IMR-90 (cell line): Measurements from ENCODE around the gene DDX54. TPM values are rescaled to one million over a fixed set of nuclear protein-coding genes. Genes with fewer than 3 reads are reported as not detected.

Experiments used
- microRNA-seq, 2 experiments: library from miRNA; stranded (forward) in 1 of 2; unstranded in 1 of 2; fragments of 10-50 nt in 1 of 2; fragments of <30 nt in 1 of 2; gene quantifications in 1 of 2; microRNA quantifications in 1 of 2; one replicate each; pipeline versions ENCODE3 to v1.1.0; 2013 to 2020; ENCODE audit not compliant: insufficient read depth in 1 of 2, insufficient read length in 1 of 2, unreplicated experiment in 1 of 2
- polyA plus RNA-seq, 3 experiments: library from polyadenylated mRNA; depleted of rRNA; stranded (reverse); fragments of >200 nt; gene quantifications; 2 replicates each; pipeline ENCODE4 v1.2.3, GENCODE V29; 2012; ENCODE audit warnings: low replicate concordance in 1 of 3
- small RNA-seq, 5 experiments: library from RNA; depleted of rRNA; stranded (forward); fragments of <200 nt; gene quantifications; one replicate each; pipeline ENCODE3, GENCODE V24; 2012
- total RNA-seq: library from RNA; depleted of rRNA; stranded (reverse); fragments of >200 nt; gene quantifications from 2 replicates; pipeline ENCODE4 v1.2.3, GENCODE V29; 2012; rRNA removed

The DDX54 gene
- total and polyA plus RNA-seq, 2 of the 4 experiments (the other 2 are of a cell fraction) = 23.8 to 47.5 TPM

Small RNA genes within 50 kb of the gene (microRNA-seq; reads per million reads assigned to microRNA genes)
- gene MIR7106 (ENCODE audit: insufficient read depth in 1 of 2, insufficient read length in 1 of 2, unreplicated experiment in 1 of 2) = 0 reads per million in 2 experiments
- not detected for gene RF00019 (ENCODE audit: insufficient read depth, insufficient read length)

Small RNA genes within 50 kb of the gene (small RNA-seq; reads per million reads assigned to genes)
- gene MIR7106 = 0 reads per million in 5 experiments
- 0 reads per million in 5 experiments for gene RF00019

Other genes with a start within 250 kb of the DDX54 start
- gene OAS3, start 247.0 kb downstream of the DDX54 start, total RNA-seq = 4.1 and 4.4 TPM in 2 replicates
- 6.9 and 7.8 TPM in 2 replicates for gene OAS3, start 247.0 kb downstream of the DDX54 start, polyA plus RNA-seq (2012; rRNA removed)
- gene OAS2, start 207.0 kb downstream of the DDX54 start, total RNA-seq = under 0.01 TPM in 1 of 2 replicates, not detected in the other
- not detected in 2 replicates for gene OAS2, start 207.0 kb downstream of the DDX54 start, polyA plus RNA-seq (2012; rRNA removed)
- gene DTX1, start 128.7 kb downstream of the DDX54 start, total RNA-seq = not detected in 2 replicates
- gene DTX1, start 128.7 kb downstream of the DDX54 start, polyA plus RNA-seq (2012; rRNA removed) = not detected in 2 replicates
- gene RASAL1, start 49.7 kb downstream of the DDX54 start, total RNA-seq = not detected in 2 replicates
- not detected in 2 replicates for gene RASAL1, start 49.7 kb downstream of the DDX54 start, polyA plus RNA-seq (2012; rRNA removed)
- not detected in 2 replicates for gene CFAP73, start 35.8 kb downstream of the DDX54 start, total RNA-seq
- not detected in 2 replicates for gene CFAP73, start 35.8 kb downstream of the DDX54 start, polyA plus RNA-seq (2012; rRNA removed)
- 14.7 and 15.0 TPM in 2 replicates for gene RITA1, start 243 bp upstream of the DDX54 start, total RNA-seq
- gene RITA1, start 243 bp upstream of the DDX54 start, polyA plus RNA-seq (2012; rRNA removed) = 14.2 and 15.2 TPM in 2 replicates
- 2.0 and 2.5 TPM in 2 replicates for gene TPCN1, start 36.0 kb upstream of the DDX54 start, total RNA-seq
- gene TPCN1, start 36.0 kb upstream of the DDX54 start, polyA plus RNA-seq (2012; rRNA removed) = 10.4 and 13.2 TPM in 2 replicates
- gene SLC8B1, start 149.6 kb upstream of the DDX54 start, total RNA-seq = 4.1 and 5.0 TPM in 2 replicates
- gene SLC8B1, start 149.6 kb upstream of the DDX54 start, polyA plus RNA-seq (2012; rRNA removed) = 9.7 and 10.2 TPM in 2 replicates
- 7.3 and 8.1 TPM in 2 replicates for gene PLBD2, start 173.1 kb upstream of the DDX54 start, total RNA-seq
- gene PLBD2, start 173.1 kb upstream of the DDX54 start, polyA plus RNA-seq (2012; rRNA removed) = 37.1 and 44.5 TPM in 2 replicates
- not detected in 2 replicates for gene SDS, start 218.4 kb upstream of the DDX54 start, total RNA-seq
- not detected in 2 replicates for gene SDS, start 218.4 kb upstream of the DDX54 start, polyA plus RNA-seq (2012; rRNA removed)
- 5.6 and 6.3 TPM in 2 replicates for gene SDSL, start 236.9 kb upstream of the DDX54 start, total RNA-seq
- gene SDSL, start 236.9 kb upstream of the DDX54 start, polyA plus RNA-seq (2012; rRNA removed) = 10.9 and 13.4 TPM in 2 replicates